Inferior parietal cortex (tissue), 1 donor: Measurements from ENCODE around the gene WDR55.
A peak's percentile ranks its signal among the peaks of the same experiment; 100 is the strongest.
"Not testable (repeated sequence)": the region's sequence is repeated elsewhere in the genome, so short reads cannot be mapped to it uniquely, and the experiment has no call there.

Experiments
- DNase-seq: peaks from one replicate; pipeline ENCODE4 v3.0.0-alpha.2; 2016; ENCODE audit errors: extremely low spot score

Gene WDR55

DNA sequence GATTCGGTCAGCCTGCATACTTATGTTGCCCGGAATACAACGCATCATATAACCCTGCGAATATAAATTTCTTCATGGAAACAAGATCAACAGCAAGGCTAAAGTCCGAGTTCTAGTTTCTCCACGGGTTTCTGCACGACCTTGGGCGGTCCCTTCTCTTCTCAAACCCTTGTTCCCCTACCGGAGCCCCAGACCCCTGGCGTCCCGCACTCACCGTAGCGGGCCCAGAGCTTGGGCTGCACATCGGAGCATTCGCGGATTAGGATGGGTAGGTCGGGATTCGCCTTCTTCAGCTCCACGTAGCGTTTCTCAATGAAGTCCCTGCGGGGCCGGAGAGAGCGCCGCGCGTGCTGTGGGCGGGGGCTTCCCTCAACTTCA is 17.7 kb upstream of the WDR55 start:
- no peak for DNase-seq

DNA sequence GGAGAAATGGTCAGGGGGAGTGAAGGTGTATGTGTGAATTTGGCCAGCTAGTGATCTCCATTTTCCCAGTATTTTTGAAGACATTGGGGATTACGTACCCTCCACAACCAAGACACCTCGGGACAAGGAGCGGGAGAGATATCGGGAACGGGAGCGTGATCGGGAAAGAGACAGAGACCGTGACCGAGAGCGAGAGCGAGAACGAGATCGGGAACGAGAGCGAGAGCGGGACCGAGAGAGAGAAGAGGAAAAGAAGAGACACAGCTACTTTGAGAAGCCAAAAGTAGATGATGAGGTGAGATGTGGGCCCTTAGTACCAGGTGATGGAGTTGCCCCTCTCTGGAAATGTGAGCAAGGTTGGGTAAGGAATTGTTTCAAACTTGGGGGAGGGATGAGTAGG is 5.8 kb upstream of the WDR55 start:
- DNase-seq: no peak

DNA sequence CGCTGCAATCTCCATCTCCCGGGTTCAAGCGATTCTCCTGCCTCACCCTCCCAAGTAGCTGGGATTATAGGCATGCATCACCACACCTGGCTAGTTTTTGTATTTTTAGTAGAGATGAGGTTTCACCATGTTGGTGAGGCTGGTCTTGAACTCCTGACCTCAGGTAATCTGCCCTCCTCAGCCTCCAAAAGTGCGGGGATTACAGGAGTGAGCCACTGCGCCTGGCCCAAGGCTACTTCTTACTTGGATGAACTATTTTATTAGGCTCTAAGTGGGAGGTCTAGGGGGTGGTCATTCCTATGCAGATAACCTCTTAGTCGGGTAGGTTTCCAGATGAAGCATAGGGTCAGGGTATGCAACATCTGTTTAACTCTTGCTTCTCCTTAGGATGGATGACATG is 4.3 kb upstream of the WDR55 start:
- not testable (repeated sequence) for DNase-seq

DNA sequence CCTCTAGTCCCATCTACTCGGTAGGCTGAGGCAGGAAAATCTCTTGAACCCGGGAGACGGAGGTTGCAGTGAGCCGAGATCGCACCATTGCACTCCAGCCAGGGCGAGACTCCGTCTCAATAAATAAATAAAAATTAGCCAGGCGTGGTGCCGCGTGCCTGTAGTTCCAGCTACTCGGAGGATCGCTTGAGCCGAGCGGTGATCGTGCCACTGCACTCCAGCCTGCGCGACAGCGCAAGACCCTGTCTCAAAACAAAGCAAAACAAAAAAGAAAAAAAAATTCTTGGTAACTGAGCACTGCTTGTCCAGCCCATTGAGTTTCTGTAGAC is 710 bp upstream of the WDR55 start:
- no peak for DNase-seq

DNA sequence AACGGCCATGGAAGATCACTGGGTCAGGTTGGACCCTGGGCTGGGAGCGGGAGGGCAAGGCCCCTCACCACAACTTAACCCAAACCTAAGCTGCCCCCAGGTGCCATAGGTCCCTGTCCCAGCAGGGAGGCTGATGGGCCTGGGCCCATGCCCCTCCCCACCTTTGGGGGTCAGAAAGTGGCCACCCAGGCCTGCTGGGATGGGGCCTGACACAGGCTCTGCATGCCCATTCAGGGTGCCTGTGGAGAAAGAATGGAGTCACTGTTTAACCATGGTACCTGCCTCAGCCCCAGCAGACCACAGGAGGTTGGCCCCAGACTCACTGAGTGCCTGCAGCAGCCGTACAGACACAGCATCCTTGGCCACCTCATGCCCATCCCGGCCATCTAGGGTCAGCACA is 6.3 kb downstream of the WDR55 start:
- DNase-seq: not testable (repeated sequence)

DNA sequence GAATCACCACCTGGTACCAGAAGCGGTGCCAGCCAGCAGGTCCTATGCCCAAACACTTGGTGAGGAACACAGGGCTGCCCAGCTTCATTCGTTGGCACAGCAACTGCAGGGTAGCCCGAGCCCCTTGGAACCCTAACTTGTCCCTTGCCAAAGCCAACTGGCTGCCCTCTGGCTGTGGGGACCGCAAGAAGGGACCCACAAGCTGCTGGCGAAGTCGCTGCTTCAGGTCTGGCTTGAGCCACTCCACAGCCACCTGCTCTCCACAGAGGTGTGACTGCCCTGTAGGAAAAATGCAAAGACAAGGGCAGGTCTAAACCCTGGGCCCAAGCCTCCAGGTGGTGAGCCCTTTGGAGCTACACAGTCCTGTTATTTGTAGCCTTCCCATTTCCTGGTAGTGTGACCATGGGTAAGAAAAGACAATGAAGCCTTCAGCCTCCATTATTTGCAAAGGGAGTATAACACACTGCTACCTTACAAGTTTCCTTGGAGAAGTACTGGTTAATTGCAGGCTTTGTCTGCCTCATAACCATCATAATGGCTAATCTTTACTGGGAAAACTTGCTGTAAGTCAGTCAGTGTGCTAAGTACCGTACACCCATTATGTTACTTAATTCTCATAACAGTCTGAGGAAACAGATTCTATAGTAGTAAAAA is 6.9 kb downstream of the WDR55 start:
- DNase-seq: no peak

DNA sequence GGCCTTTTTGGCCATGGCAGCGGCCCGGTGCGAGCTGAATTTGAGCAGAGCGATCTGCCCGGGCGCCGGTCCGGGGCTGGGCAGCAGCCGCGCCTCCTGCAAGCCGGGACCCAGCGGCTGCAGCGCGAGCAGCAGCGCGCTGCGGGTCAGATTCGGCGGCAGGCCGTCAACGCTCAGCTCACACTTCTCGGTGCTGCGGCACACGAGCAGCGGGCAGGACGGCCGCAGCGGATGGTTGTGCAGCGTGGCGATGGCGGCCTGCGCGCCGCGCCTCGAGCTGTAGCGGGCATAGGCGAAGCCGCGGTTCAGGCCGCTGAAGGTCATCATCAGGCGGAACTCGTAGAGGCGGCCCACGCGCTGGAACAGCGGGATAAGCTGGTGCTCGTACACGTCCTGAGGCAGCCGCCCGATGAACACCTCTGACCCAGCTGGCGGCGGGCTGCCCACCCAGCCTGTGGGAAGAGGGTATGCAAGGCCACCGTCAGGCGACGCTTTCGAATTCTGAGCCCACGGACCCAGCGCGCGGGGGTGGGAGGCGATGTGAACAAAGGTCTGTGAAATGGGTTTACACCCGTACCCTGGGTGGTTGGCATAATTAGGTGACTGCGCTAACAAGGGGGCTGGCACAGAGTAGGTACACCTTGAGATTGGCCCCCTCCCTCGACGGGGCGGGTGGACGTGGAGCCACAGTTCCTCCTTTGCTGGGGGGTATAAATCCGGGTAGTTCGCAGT is 7.9 kb downstream of the WDR55 start:
- no peak for DNase-seq

DNA sequence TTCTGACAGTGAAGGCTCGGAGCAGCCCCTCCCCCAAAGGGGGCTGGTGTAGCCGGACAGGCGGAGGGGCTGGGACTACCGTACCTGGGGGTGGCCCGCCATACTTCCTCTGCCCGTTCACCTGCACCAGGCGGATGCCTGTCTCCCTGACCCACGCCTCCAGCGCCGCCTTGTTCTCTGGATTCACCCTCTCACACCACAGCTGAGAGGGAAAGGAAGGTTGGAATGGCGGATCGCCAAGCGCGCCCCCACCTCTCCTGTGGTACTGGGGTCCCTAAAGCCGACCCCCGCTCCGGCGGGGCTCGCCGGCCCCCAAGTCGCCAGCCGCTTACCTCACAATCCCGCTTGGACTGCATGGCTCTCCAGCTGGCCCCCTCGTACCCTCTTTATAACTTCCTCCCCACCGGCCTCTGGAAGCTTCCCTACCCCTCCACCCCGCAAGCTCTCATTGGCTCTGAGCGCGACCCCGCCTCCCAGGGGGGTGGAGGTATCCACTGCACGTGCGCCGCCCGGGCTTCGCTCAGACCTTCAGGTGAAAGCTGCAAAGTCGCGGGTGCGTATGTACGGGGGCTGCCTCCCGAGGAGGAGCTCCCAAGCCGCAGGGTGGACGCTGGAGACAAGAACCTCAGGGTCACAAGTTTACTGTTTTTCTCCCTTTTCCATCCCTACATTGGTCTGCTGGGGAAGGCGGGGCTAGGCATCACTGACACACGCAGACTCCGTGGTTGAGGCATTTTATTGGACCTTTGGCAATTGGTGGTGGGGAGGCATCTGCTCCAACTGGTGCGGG is 8.7 kb downstream of the WDR55 start, which contains the start of gene DND1:
Gene DND1 (minus strand): TSS at position 390 of the 790 bp plus-strand sequence. CDS start 34 bp downstream, at position 356.
- DNase-seq: no peak

DNA sequence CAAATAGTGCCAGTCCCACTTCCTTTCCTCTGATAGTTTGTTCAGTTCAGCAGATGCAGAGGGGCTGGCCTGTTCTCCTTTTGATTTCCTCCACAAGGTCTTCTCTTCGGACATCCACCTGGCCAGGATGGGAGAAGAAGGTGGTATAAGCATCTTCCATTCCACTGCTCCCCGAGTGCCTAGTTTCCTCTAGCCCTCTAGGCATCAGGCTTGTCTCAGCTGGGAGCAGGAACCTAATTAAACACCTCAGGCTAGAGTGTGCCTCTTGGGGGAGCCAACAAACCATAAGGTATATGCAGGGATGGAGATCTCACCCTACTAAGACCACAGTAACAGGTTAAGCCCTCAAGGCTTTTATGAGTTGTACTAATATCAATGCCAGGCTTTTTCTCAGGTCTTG is 9.5 kb downstream of the WDR55 start:
- no peak for DNase-seq

DNA sequence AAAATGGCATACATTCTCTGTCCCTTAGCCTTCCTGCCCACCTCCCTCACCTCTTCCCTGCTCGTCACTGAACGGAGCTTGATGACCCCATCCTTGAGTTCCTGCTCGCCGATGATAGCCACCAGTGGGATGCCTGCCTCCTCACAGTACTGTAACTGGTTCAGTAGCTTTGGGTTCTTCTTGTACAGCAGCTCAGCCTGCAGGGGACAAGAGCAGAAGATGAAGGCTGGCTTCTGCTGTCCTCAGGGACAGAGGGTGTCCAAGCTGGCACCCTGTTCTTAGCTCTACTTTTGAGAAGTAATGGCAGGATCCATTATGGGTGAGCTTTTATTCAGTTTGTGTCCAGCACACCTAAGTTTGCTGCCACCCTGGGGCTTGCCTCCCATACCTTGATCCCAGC is 9.9 kb downstream of the WDR55 start:
- DNase-seq: no peak

DNA sequence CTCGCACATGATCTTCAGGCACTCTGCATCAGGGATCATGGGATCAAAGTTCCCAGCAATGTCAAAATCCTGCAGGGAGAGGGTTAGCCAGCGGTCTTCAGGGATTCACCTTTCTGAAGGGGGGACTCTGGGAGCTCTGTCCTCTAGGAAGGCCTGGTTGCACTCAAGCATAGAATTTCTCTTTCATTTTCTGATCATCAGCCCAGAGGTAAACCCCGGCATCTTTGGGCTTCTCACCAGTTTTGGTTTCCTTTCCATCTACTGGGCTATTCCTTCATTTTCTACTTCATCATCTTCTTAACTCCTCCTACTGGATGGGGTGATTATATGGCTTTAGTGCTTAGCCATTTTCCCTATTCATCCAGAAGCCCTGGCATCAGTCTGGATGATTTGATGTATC is 13.2 kb downstream of the WDR55 start:
- DNase-seq: no peak

DNA sequence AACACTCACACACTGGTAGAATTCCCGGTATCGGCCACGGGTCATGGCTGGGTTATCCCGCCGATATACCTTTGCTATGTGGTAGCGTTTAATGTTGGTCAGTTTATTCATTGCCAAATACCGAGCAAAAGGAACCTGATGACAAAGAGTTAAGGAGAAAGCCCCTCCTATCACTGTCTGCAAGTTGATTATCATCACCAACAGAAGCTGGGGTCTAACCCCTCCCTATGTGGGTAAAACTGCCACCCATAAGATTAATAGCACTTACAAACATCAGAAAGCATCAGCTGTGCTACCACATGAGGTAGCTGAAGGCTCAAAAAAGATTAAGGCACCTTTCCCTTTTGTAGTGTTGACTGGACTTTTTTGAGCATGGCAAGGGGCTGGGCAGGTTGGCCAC is 14.3 kb downstream of the WDR55 start:
- DNase-seq: no peak

DNA sequence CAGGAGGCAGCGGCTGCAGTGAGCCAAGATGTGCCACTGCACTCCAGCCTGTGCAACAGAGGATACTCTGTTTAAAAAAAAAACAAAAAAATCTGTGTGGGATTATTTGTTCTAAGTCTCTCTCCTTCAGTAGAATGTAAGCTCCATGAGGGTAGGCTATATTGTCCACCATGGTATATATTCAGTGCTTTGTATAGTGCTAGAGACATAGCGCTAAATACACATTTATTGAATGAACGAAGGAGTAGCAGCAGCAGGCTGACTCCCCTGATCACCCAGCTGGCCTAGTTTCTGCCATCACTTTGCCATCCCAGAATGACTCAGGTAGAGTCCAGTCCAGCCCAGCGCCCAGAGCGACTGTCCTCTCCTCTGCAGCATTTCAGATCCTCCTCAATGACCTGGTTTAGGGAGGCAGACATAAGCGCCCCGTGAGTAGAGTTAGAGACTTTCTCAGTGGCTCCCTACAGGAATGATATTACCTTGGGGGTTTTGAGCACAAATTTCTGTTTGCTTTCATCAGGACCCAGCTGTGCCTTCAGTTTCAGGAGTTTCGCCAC is 25.8 kb downstream of the WDR55 start:
- DNase-seq: no peak

DNA sequence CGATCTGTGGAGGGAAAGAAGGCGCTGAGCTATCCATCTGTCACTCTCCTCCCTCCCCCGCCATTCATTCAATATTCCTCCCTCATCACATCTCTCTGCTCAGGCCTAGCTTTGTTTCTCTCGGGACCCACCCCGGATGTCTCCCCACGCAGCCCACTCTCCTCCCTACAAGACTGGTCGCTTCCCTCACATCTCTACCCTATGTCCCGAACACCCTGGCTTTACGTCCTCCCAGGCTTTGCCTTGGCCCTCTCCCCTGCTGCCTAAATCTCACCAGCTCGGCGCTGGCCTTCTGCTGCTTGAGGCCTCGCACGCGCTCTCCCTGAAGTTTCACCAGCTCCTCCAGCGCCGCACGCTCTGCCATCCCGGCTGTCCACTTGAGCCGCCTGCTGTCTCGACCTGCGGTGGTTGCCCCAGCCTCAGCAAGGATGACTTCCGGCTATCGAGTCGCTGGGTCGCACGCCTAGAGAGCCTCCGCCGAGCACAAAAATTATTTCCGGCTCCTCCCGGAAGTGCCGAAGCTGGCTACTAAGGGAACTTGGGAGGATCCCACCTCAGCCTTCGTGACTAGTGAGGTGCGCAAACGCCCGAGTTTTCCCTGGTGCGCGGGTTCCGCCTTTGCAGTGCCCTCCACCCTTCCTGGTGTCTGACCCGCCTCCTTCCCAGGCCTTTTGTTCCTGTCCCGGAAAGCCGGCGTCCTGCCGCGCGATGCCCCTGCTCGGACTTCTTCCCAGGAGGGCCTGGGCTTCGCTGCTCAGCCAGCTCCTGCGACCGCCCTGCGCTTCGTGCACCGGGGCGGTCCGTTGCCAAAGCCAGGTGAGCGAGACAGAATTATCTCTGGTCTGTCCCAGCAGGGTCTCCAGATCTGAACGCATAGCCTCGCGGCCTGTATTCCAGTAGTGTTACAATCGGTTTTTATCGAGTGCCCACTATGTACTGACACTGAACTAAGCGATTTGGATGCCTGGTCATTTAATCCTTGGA is 26.5 kb downstream of the WDR55 start, which contains the start of the genes HARS1 and HARS2:
Gene HARS1 (minus strand): TSS at position 430 of the 984 bp plus-strand sequence. CDS start 66 bp downstream, at position 364.
Gene HARS2 (plus strand): TSS at position 515 of the 984 bp plus-strand sequence. CDS start 194 bp downstream, at position 709.
- DNase-seq: peak; percentile 94

DNA sequence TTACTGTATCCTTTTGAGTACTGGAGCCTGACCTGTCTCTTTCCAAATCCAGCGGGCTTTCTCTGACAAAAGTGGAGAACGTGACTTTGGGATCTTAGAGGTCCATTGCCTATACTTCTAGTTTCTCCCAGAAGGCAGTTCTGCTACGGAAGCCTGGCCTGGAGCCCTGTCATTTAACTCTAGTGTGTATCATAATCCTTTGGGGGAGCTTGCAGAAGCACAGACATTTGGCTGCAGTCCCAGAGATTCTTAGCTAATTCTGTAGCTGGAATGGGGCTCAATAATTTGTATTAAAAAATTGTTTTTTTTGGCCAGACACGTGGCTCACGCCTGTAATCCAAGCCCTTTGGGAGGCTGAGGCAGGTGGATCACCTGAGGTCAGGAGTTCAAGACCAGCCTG is 29.6 kb downstream of the WDR55 start:
- DNase-seq: no peak

DNA sequence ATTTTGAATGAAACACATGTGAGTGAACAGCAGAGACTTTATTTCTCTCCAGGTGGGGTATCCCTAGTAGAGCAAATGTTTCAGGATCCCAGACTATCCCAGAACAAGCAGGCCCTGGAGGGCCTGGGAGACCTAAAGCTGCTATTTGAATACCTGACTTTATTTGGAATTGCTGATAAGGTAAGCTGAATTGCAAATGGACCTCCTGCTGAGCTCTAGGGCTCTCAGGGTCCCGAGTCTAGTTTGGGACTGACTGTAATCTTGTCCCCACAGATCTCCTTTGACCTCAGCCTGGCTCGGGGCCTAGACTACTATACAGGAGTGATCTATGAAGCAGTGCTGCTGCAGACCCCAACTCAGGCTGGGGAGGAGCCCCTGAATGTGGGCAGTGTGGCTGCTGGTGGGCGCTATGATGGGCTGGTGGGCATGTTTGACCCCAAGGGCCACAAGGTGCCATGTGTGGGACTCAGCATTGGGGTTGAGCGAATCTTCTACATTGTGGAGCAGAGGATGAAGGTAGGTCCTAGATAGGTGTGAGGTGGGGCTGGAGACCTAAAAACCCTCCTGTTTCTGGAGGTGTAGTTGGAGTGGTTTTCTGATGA is 32.3 kb downstream of the WDR55 start:
- DNase-seq: no peak

DNA sequence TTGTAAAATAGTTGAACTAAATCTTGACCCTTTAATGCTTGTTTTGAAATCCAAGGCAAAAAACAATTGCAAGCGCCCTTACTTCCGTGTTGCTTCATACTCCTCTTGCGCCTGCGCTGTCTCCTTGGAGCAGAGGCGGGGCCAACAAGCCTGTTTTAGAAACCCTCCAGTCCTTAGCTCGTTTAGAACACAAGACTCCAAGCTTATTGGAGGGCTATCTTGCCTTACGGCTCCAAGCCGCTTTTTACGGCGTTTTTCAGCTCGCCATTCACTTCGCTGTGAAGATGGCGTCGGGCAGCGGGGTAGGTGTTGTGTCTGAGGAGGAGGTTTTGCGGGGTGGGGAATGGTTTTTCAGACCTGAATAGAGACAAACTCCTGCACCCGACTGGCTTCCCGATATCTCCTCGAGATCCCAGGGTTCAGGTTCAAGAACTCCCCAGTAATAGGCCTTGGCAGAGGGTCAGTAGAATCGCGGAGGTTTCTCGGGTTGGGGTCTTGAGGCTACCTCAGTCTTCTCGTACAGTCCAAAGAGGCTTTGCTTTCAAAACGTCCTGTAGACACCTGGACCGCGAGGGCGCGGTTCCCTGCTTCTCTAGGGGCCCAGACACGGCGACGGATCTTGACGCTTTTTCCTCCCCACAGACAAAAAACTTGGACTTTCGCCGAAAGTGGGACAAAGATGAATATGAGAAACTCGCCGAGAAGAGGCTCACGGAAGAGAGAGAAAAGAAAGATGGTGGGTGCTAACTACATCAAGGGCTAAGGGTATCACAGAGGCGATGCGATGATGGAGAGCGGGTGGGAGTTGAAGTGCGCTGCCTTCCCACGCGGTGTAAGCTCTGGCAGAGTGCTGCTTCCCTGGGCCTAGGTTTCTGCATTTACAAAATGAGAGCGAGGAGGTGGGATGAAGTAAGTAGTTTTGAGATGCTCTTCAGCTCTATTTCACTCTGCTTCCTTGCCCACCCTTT is 35.8 kb downstream of the WDR55 start, which contains the start of gene ZMAT2:
Gene ZMAT2 (plus strand): TSS at position 271 of the 968 bp plus-strand sequence. CDS start 14 bp downstream, at position 285.
- peak; percentile 100 for DNase-seq

DNA sequence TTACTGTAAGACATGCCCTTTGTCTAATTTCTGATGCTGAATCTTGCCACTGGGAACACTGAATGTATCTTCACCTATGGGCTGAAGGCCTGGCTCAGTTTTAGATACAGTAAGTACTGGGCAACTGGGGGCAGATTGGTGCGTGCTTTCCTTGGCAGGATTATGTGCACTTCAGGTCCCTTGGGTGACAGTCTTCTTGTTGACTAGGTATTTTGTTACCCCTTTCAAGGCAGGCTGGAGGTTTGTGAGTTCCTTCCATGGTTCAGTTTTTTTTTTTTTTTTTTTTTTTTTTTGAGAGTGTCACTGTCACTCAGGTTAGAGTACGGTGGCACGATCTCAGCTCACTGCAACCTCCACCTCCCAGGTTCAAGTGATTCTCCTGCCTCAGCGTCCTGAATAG is 43.1 kb downstream of the WDR55 start:
- DNase-seq: no peak

DNA sequence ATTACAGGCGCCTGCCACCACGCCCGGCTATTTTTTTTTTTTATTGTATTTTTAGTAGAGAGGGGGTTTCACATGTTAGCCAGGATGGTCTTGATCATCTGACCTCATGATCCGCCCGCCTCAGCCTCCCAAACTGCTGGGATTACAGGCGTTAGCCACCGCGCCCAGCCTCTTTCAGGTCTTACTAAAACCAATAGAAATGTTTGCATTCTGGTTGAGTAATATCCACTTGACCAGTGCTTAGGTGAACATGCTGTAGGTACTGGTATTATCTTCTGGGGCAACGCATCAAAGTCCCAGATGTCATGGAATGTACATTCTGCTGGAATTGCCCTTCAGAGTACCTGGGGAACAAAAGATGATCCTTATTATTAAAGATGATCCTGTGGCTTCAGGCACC is 44.1 kb downstream of the WDR55 start:
- DNase-seq: not testable (repeated sequence)
